ENCODE results near the gene COX8C. TPM values are rescaled to one million over a fixed set of nuclear protein-coding genes. Genes with fewer than 3 reads are reported as not detected.
A peak's percentile ranks its signal among the peaks of the same experiment; 100 is the strongest.

Gene COX8C
- total and polyA plus RNA-seq, 2 experiments from 2014 or later: 0.56 TPM; not detected in 1

DNA sequence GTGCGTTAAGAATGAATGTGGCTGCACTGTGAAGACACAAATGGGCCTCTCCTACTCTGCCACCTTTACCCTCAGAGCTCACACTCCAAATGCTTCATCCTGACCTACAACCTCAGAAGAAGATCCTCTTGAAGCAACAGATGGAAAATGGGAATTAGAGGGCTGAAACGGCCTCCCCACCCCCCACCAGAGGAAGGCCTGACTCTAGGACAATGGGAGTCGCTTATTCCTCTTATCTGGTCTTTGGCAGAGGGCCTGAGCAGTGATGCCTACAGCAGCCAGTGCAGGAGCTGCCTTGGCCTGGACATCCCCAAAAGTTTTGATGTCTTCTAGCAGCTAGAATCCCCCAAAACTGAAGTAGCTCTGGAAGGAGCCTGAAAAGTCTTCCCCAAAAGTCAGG lies 43.3 kb upstream of the COX8C start:
- TF ChIP-seq, protein P1, sequence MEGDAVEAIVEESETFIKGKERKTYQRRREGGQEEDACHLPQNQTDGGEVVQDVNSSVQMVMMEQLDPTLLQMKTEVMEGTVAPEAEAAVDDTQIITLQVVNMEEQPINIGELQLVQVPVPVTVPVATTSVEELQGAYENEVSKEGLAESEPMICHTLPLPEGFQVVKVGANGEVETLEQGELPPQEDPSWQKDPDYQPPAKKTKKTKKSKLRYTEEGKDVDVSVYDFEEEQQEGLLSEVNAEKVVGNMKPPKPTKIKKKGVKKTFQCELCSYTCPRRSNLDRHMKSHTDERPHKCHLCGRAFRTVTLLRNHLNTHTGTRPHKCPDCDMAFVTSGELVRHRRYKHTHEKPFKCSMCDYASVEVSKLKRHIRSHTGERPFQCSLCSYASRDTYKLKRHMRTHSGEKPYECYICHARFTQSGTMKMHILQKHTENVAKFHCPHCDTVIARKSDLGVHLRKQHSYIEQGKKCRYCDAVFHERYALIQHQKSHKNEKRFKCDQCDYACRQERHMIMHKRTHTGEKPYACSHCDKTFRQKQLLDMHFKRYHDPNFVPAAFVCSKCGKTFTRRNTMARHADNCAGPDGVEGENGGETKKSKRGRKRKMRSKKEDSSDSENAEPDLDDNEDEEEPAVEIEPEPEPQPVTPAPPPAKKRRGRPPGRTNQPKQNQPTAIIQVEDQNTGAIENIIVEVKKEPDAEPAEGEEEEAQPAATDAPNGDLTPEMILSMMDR (IDR thresholded peaks at IDR 0.05; ENCODE audit: low read depth, low read length): no peak
- DNase-seq (ENCODE audit: low read depth in 1 of 2, low spot score in 1 of 2): peak in 1 of 2 donors; percentile 58
- no peaks in the 10 kb centered on the region for H3K36me3 ChIP-seq
- H3K27me3 ChIP-seq: no peaks in the 10 kb centered on the region
- H3K4me1 ChIP-seq (ENCODE audit: low read depth): peaks cover 9% of the 10 kb centered on the region
- H3K4me3 ChIP-seq: no peak overlapping the region
- H3K9me3 ChIP-seq (ENCODE audit: low read depth): no peaks in the 10 kb centered on the region
- no peak overlapping the region for H3K27ac ChIP-seq

DNA sequence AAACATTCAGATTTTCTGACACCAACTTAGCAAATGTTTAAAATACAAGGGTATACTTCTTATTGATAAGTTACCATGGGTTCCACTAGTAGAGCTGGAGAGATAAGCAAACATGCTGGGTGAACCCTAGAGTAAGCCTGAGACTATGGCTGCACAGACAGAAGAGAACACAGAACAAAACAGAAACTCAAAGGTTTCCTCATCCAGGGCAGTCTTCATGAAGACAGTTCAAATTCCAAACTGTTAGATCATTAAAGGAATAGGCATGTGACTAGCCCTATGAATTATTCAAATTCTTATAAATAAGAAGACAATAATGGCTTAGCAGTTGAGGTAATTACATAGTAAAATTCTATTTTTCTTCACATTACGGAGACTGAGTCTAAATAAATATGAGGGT lies 42.2 kb upstream of the COX8C start:
- H3K27me3 ChIP-seq: no peaks in the 10 kb centered on the region
- no peaks in the 10 kb centered on the region for H3K36me3 ChIP-seq
- H3K4me3 ChIP-seq: no peak overlapping the region
- TF ChIP-seq, protein P1 (IDR thresholded peaks at IDR 0.05; ENCODE audit: low read depth, low read length): no peak
- no peaks in the 10 kb centered on the region for H3K9me3 ChIP-seq (ENCODE audit: low read depth)
- peak in 1 of 2 donors; percentile 12 for DNase-seq (ENCODE audit: low read depth in 1 of 2, low spot score in 1 of 2)
- H3K4me1 ChIP-seq (ENCODE audit: low read depth): peaks cover 9% of the 10 kb centered on the region
- H3K27ac ChIP-seq: no peak overlapping the region

DNA sequence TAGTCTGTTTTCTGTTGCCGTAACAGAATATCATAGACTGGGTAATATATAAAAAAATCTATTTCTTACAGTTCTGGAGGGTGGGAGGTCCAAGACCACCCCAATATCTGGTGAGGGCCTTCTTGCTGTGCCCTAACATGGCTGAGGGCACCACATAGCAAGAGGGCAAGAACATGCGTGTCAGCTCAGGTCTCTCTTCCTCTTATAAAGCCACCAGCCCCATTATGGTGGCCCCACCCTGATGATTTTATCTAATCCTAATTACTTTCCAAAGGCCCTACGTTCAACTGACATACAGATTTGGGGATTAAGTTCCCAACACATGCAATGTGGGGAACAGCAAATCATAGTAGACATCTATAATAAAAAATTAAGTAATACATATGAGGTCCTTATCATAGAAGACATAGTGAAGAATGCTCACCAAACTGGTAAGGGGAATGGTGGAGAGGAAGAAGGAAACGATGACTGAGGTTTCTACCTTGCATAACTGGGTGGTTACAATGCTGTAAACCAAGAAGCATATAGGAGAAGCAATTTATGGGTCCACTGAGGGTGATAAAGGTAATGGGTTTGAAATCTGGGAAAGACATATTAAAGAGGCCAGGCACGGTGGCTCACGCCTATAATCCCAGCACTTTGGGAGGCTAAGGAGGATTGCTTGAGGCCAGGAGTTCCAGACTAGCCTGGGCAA lies 41.1 kb upstream of the COX8C start:
- Histone ChIP-seq H3K27me3 (no peaks in the 10 kb centered on the region), H3K4me3 (no peak overlapping the region), H3K4me1 (ENCODE audit: low read depth) (peaks cover 9% of the 10 kb centered on the region), H3K9me3 (ENCODE audit: low read depth) (no peaks in the 10 kb centered on the region), H3K27ac (no peak overlapping the region), H3K36me3 (no peaks in the 10 kb centered on the region)
- DNase-seq (ENCODE audit: low read depth in 1 of 2, low spot score in 1 of 2): no peak
- TF ChIP-seq, protein P1 (IDR thresholded peaks at IDR 0.05; ENCODE audit: low read depth, low read length): no peak

DNA sequence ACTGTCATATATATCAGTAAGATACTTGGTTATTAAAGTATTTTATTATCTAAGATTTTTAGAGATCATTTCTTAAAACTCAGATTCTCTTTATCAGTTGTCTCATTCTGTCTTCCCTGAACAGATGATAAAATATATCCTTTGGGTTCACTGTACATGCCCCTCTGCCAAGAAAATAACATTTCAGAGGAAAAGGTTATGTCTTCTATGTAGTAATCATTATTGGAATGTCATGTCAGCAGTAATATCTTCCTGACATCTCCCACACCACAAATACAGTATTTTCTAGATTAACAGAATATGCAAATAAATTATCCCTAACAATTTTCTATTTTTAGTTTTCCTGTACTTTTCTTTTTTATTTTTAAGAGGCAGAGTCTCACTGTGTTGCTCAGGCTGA lies 40.2 kb upstream of the COX8C start:
- Histone ChIP-seq H3K27me3 (no peaks in the 10 kb centered on the region), H3K27ac (no peak overlapping the region), H3K4me1 (ENCODE audit: low read depth) (peaks cover 9% of the 10 kb centered on the region), H3K36me3 (no peaks in the 10 kb centered on the region), H3K9me3 (ENCODE audit: low read depth) (no peaks in the 10 kb centered on the region), H3K4me3 (no peak overlapping the region)
- DNase-seq (ENCODE audit: low read depth in 1 of 2, low spot score in 1 of 2): no peak
- TF ChIP-seq, protein P1 (IDR thresholded peaks at IDR 0.05; ENCODE audit: low read depth, low read length): no peak

DNA sequence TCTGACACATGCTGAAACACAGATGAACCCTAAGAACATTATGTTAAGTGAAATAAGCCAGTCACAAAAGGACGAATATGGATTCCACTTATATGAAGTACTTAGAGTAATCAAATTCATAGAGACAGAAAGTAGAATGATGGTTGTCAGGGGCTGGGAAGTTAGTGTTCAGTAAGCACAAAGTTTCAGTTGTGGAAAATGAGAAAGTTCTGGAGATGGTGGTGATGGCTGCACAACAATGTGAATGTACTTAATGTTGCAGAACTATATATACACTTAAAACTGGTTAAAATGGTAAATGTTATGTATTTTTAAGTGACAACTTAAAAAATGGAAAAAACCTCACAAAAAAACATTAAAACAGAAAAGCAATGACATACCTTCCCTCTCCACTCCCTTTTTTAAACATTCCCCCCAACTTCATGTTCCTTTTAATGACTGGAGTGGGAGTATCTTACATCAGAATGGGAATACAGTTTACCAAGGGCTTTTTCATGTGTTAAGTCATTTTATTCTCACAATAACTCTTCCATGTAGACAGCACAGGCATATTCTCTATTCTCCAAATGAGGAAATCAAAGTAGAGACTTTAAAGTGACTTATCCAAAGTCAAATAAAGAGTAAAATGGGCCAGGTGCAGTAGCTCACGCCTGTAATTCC lies 38.2 kb upstream of the COX8C start:
- no peaks in the 10 kb centered on the region for H3K36me3 ChIP-seq

More for the DNA sequence above, 38.2 kb upstream of the COX8C start:
- no peaks in the 10 kb centered on the region for H3K9me3 ChIP-seq (ENCODE audit: low read depth)
- H3K4me1 ChIP-seq (ENCODE audit: low read depth): peaks cover 9% of the 10 kb centered on the region
- no peak overlapping the region for H3K27ac ChIP-seq
- DNase-seq (ENCODE audit: low read depth in 1 of 2, low spot score in 1 of 2): no peak
- TF ChIP-seq, protein P1 (IDR thresholded peaks at IDR 0.05; ENCODE audit: low read depth, low read length): no peak
- H3K4me3 ChIP-seq: no peak overlapping the region
- H3K27me3 ChIP-seq: no peaks in the 10 kb centered on the region

Measured in cardiac muscle cell (in vitro differentiated cells and primary cell).